Renal cortex interstitium (tissue), 15 donors: ENCODE measurements around the gene DPPA2. TPM values are rescaled to one million over a fixed set of nuclear protein-coding genes. Genes with fewer than 3 reads are reported as not detected.
"Not testable (repeated sequence)": the region's sequence is repeated elsewhere in the genome, so short reads cannot be mapped to it uniquely, and the experiment has no call there.

Experiments used
- DNase-seq, 11 donors: peaks; one replicate each; pipeline ENCODE4 v3.0.0-alpha.2; 2013; ENCODE audit warnings: low read depth in 9 of 11, low spot score in 4 of 11; ENCODE audit errors: extremely low read depth in 1 of 11
- long read RNA-seq, 16 experiments: transcript quantifications; one replicate each; lab custom pipeline, GENCODE V29; 2026
- polyA plus RNA-seq, 3 donors: library from polyadenylated mRNA; unstranded; fragments of 120-200 nt; gene quantifications; one replicate each; pipeline ENCODE4 v1.2.1, GENCODE V29; 2013; ENCODE audit not compliant: insufficient read length in 3 of 3

The DPPA2 gene
- polyA plus RNA-seq: under 1 TPM; 0.90 to 0.93 (median 0.92) TPM
- long read RNA-seq, donor 1: 0 reads
- long read RNA-seq, donor 2: 0 reads
- long read RNA-seq, donor 3: 0 reads
- long read RNA-seq, donor 4: 0 reads
- long read RNA-seq, donor 5: 0 reads
- long read RNA-seq, donor 6: 0 reads
- long read RNA-seq, donor 7: 0 reads
- long read RNA-seq, donor 8: 0 reads
- long read RNA-seq, donor 9: 0 reads
- long read RNA-seq, donor 10: 0 reads
- long read RNA-seq, donor 11: 0 reads
- long read RNA-seq, donor 12: 0 reads
- long read RNA-seq, donor 13: 0 reads
- long read RNA-seq, donor 14: 0 reads
- long read RNA-seq, donor 15: 0 reads
- long read RNA-seq, donor 16: 0 reads

- DNase-seq: no peak
Observed at GRCh38 chr3:109316162-109316730, at the start of gene DPPA2. Gene DPPA2, minus strand, starts transcription at chr3:109316517. Its CDS starts 1,975 bp downstream, at chr3:109314542.

- DNase-seq: no peak
Observed at GRCh38 chr3:109364088-109364487, 47.8 kb upstream of the DPPA2 start.

GRCh38 chr3:109363634-109364033 lies 47.3 kb upstream of the DPPA2 start:
- DNase-seq: no peak

GRCh38 chr3:109362823-109363222 lies 46.5 kb upstream of the DPPA2 start:
- no peak for DNase-seq

- not testable (repeated sequence) for DNase-seq
Observed at GRCh38 chr3:109358809-109359208, 42.5 kb upstream of the DPPA2 start.

GRCh38 chr3:109356442-109357155 lies 40.3 kb upstream of the DPPA2 start:
- DNase-seq: no peak

- peak in 1 of 11 donors; percentile 8 for DNase-seq
Observed at GRCh38 chr3:109355625-109356441, 39.5 kb upstream of the DPPA2 start.

GRCh38 chr3:109353057-109353456 lies 36.7 kb upstream of the DPPA2 start:
- DNase-seq: no peak

- no peak for DNase-seq
Observed at GRCh38 chr3:109351231-109351630, 34.9 kb upstream of the DPPA2 start.

GRCh38 chr3:109346770-109347295 lies 30.5 kb upstream of the DPPA2 start:
- no peak for DNase-seq

- DNase-seq: no peak
Observed at GRCh38 chr3:109346099-109346498, 29.8 kb upstream of the DPPA2 start.

- DNase-seq: no peak
Observed at GRCh38 chr3:109339714-109340648, 23.7 kb upstream of the DPPA2 start.

- peak in 4 of 11 donors; percentile 20 to 52 (median 47) for DNase-seq
Observed at GRCh38 chr3:109339197-109339596, 22.9 kb upstream of the DPPA2 start.

- DNase-seq: no peak
Observed at GRCh38 chr3:109338322-109338721, 22.0 kb upstream of the DPPA2 start.

- DNase-seq: no peak
Observed at GRCh38 chr3:109337393-109337792, 21.1 kb upstream of the DPPA2 start, which contains the start of gene DPPA4. Gene DPPA4, minus strand, starts transcription at chr3:109337546. Its CDS starts 29 bp downstream, at chr3:109337517.

- peak in 1 of 11 donors; percentile 17 for DNase-seq
Observed at GRCh38 chr3:109336291-109336861, 20.1 kb upstream of the DPPA2 start.

- DNase-seq: no peak
Observed at GRCh38 chr3:109334572-109334971, 18.3 kb upstream of the DPPA2 start.

- no peak for DNase-seq
Observed at GRCh38 chr3:109331692-109332091, 15.4 kb upstream of the DPPA2 start.
